Esophagus muscularis mucosa (tissue), 2 donors: ENCODE results near the gene RFESD.

Experiments used
- POLR2A ChIP-seq: fragments of 450-650 bp; IDR thresholded peaks from one replicate; pipeline ENCODE4 v1.6.1; 2017; ENCODE audit warnings: antibody characterized with exemption, moderate library complexity, mild to moderate bottlenecking, low read depth
- POLR2AphosphoS5 ChIP-seq, 2 donors: sonication (generic); formaldehyde crosslinking; IDR thresholded peaks; one replicate each; pipeline ENCODE4 v1.6.1; 2017; ENCODE audit warnings: antibody characterized with exemption in 2 of 2

- peak; percentile 83 to 93 for TF ChIP-seq POLR2AphosphoS5 (IDR thresholded peaks at IDR 0.05)
- TF ChIP-seq POLR2A: no peak
Observed at GRCh38 chr5:95669540-95669939, 23.0 kb downstream of the RFESD start.
